GM23248 (cell line): ENCODE data around the gene WNK2. TPM values are rescaled to one million over a fixed set of nuclear protein-coding genes. Genes with fewer than 3 reads are reported as not detected.

Source experiments
- DNase-seq: peaks from one replicate; pipeline ENCODE4 v3.0.0-alpha.2; 2015
- H2AFZ ChIP-seq: fragments of 200-600 bp; sonication (generic); 2 replicates; pipeline ENCODE4 v1.6.1; 2016; ENCODE audit warnings: antibody characterized with exemption
- H3F3A ChIP-seq: fragments of 200-600 bp; sonication (generic); 2 replicates; pipeline ENCODE4 v1.6.1; 2016; ENCODE audit warnings: mild to moderate bottlenecking, antibody characterized with exemption, mixed run types; ENCODE audit not compliant: insufficient read depth
- H3K27ac ChIP-seq: fragments of 200-600 bp; sonication (generic); 2 replicates; pipeline ENCODE4 v1.5.1; 2016; ENCODE audit warnings: mild to moderate bottlenecking
- H3K27me3 ChIP-seq: fragments of 200-600 bp; sonication (generic); replicated peaks from 2 replicates; pipeline ENCODE4 v1.6.1; 2016; ENCODE audit warnings: mild to moderate bottlenecking; ENCODE audit not compliant: insufficient read depth
- H3K36me3 ChIP-seq: fragments of 200-600 bp; sonication (generic); 2 replicates; pipeline ENCODE4 v1.6.1; 2016; ENCODE audit warnings: low read depth, mild to moderate bottlenecking
- H3K4me1 ChIP-seq: fragments of 200-600 bp; sonication (generic); 2 replicates; pipeline ENCODE4 v1.6.1; 2016; ENCODE audit warnings: mild to moderate bottlenecking; ENCODE audit not compliant: insufficient read depth
- H3K4me2 ChIP-seq: fragments of 200-600 bp; sonication (generic); one replicate; pipeline ENCODE4 v1.6.1; 2016; ENCODE audit warnings: mild to moderate bottlenecking; ENCODE audit not compliant: unreplicated experiment
- H3K4me3 ChIP-seq: fragments of 200-600 bp; sonication (generic); 2 replicates; pipeline ENCODE4 v1.5.1; 2016; ENCODE audit warnings: mild to moderate bottlenecking
- H3K79me2 ChIP-seq: fragments of 200-600 bp; sonication (generic); 2 replicates; pipeline ENCODE4 v1.6.1; 2016; ENCODE audit warnings: mild to moderate bottlenecking; ENCODE audit not compliant: insufficient read depth
- H3K9ac ChIP-seq: fragments of 200-600 bp; sonication (generic); 2 replicates; pipeline ENCODE4 v1.6.1; 2016; ENCODE audit warnings: mild to moderate bottlenecking
- H3K9me2 ChIP-seq: fragments of 200-600 bp; sonication (generic); 2 replicates; pipeline ENCODE4 v1.6.1; 2016; ENCODE audit warnings: mixed run types, mild to moderate bottlenecking, moderate library complexity; ENCODE audit not compliant: insufficient read depth
- H3K9me3 ChIP-seq: fragments of 200-600 bp; sonication (generic); one replicate; pipeline ENCODE4 v1.6.1; 2017; ENCODE audit warnings: low read depth
- H4K20me1 ChIP-seq: fragments of 200-600 bp; sonication (generic); 2 replicates; pipeline ENCODE4 v1.6.0; 2016; ENCODE audit not compliant: insufficient read depth
- EZH2 ChIP-seq: fragments of 200-600 bp; sonication (generic); IDR thresholded peaks from 2 replicates; pipeline ENCODE4 v1.6.1; 2018; ENCODE audit warnings: antibody characterized with exemption, mild to moderate bottlenecking; ENCODE audit not compliant: insufficient read depth, poor library complexity, severe bottlenecking
- EZH2phosphoT487 ChIP-seq: fragments of 200-600 bp; sonication (generic); IDR thresholded peaks from 2 replicates; pipeline ENCODE4 v1.6.1; 2018; ENCODE audit warnings: antibody characterized with exemption, moderate library complexity, mild to moderate bottlenecking, low read depth; ENCODE audit not compliant: insufficient read depth
- WGBS, 2 experiments: methylation state at CpG; one replicate each; pipeline ENCODE4 v1.1.6; 2015 to 2017; ENCODE audit warnings: low lambda C conversion rate in 2 of 2, low coverage in 1 of 2; ENCODE audit errors: missing lambda C conversion rate in 2 of 2; 5-methylcytosine and 5-hydroxymethylcytosine counted together
- in situ Hi-C: fragments of 300-500 bp; cut with MboI; formaldehyde crosslinking; loops from 2 replicates; pipeline ENCODE4 v1.15.0; 2020
- polyA plus RNA-seq: library from polyadenylated mRNA; unstranded; fragments of >200 nt; fragmentation: Nextera tagmentation; extraction: Ambion mirVana; gene quantifications from 2 replicates; pipeline ENCODE4 v1.2.1, GENCODE V29; 2016
- total RNA-seq: library from RNA; depleted of rRNA; stranded (reverse); fragments of >200 nt; shearing (Covaris generic); gene quantifications from 2 replicates; pipeline ENCODE4 v1.2.3, GENCODE V29; 2014

Gene WNK2
- total and polyA plus RNA-seq, 2 experiments from 2014 or later: not detected

DNA sequence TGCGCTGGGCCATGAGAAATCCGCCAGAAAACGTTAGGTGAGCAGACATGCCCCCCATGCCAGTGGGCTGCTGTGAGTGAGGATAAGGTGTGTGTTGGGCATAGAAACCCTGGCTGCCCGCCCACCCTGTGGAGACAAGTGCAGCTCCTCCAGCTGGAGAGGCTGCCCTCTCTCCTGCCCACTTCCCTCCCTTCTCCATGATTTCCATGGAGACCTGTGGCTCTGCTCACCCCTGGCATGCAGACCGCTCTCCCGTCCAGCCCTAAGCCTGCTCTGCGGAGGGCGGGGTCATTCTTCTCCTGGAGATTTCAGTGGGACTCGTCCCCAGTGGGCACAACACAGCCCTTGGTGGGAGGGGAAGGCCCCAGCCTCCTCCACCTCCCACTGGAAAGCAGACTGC lies 134.5 kb downstream of the WNK2 start:
- H3K79me2 ChIP-seq: no peaks in the 10 kb centered on the region
- H3K9me3 ChIP-seq: no peaks in the 10 kb centered on the region
- no peaks in the 10 kb centered on the region for H3F3A ChIP-seq
- no peak overlapping the region for H3K27ac ChIP-seq
- H3K4me2 ChIP-seq: no peak overlapping the region
- 62 to 69% methylated on average over 8 to 9 of the region's 9 CpGs for WGBS, 2 experiments
- no peaks in the 10 kb centered on the region for H3K27me3 ChIP-seq
- no peaks in the 10 kb centered on the region for H3K36me3 ChIP-seq
- H4K20me1 ChIP-seq: no peaks in the 10 kb centered on the region
- H3K9me2 ChIP-seq: no peaks in the 10 kb centered on the region
- DNase-seq: no peak
- no peak overlapping the region for H2AFZ ChIP-seq
- no peak overlapping the region for H3K9ac ChIP-seq
- no peak overlapping the region for H3K4me3 ChIP-seq
- in situ Hi-C loops: no loop called here
- no peaks in the 10 kb centered on the region for H3K4me1 ChIP-seq
- no peak for TF ChIP-seq EZH2

GRCh38 chr9:93319301-93319991 lies 135.5 kb downstream of the WNK2 start:
- Histone ChIP-seq H4K20me1 (no peaks in the 10 kb centered on the region), H3K27ac (no peak overlapping the region), H3K9ac (no peak overlapping the region), H2AFZ (no peak overlapping the region), H3F3A (no peaks in the 10 kb centered on the region), H3K9me3 (no peaks in the 10 kb centered on the region), H3K4me2 (no peak overlapping the region), H3K4me1 (no peaks in the 10 kb centered on the region), H3K79me2 (no peaks in the 10 kb centered on the region), H3K27me3 (no peaks in the 10 kb centered on the region), H3K4me3 (no peak overlapping the region), H3K9me2 (no peaks in the 10 kb centered on the region), H3K36me3 (no peaks in the 10 kb centered on the region)
- WGBS, 2 experiments: 70 to 71% methylated on average over 12 to 13 of the region's 13 CpGs
- DNase-seq: no peak
- in situ Hi-C loops: no loop called here
- TF ChIP-seq EZH2: no peak
- no peak for TF ChIP-seq EZH2phosphoT487

DNA sequence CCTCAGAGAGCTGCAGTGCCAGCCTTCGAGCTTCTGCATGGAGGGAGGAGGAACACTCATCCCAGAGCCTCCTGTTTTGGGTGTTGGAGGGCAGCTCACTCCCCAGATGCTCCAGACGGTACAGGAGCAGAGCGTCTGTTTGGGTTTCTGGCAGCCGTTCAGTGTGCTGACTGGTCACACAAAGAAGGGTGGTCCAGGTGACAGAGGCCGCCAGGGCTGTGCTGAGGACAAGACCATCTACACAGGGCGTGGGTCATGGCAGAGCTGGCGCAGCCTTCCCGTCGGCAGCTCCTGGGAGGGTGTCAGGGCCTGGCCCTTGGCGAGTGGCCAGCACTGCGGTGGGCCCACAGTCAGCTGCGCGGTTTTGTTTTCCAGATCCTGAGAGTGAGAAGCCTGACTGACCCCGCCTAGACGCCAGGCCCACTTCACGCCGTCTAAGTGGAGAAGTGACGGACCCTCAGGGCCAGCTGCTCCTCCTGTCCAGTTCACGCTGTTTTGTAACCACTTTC lies 136.1 kb downstream of the WNK2 start:
- H3K27ac ChIP-seq: no peak overlapping the region
- H3K4me2 ChIP-seq: no peak overlapping the region
- H3K4me1 ChIP-seq: no peaks in the 10 kb centered on the region
- H3K27me3 ChIP-seq: no peaks in the 10 kb centered on the region
- no peaks in the 10 kb centered on the region for H3F3A ChIP-seq
- no peak overlapping the region for H3K9ac ChIP-seq
- H3K9me2 ChIP-seq: no peaks in the 10 kb centered on the region
- no peak overlapping the region for H2AFZ ChIP-seq
- H3K9me3 ChIP-seq: no peaks in the 10 kb centered on the region
- DNase-seq: no peak
- no peaks in the 10 kb centered on the region for H3K36me3 ChIP-seq
- H3K4me3 ChIP-seq: no peak overlapping the region
- no peaks in the 10 kb centered on the region for H3K79me2 ChIP-seq
- H4K20me1 ChIP-seq: no peaks in the 10 kb centered on the region
- in situ Hi-C loops: no loop called here
- WGBS, 2 experiments: 38 to 46% methylated on average over 19 of the region's 19 CpGs
- TF ChIP-seq EZH2phosphoT487 (no peak), EZH2 (no peak)

DNA sequence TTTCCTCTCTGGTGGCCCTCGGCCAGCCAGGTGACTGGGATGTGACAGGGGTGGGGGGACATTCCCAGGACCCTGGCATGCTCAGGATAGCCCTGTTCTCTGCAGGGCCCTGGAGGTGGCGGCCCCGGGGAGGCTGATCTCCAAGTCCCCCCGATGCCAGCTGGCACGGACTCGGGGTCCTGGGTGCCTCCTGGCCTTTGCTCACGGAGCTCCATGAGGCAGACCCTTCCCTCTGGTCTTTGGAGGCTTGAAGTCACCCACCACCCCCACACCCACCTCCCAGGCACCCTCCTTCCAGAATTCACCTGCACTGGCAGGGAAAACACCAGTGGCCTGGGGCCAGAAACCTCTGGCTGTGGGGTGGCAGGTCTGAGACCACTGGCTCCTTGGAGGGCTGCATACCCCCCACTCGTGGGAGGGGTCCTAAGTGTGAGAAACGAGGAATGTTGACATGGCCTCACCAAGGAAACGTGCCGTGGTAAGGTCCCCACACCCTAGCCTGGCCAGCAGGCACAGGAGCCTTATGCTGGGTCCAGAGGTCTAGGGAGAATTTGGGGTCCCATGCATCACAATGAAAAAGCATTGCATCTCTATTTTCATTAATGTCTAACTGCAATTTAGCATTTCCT lies 136.8 kb downstream of the WNK2 start:
- TF ChIP-seq EZH2phosphoT487: no peak
- no peak for TF ChIP-seq EZH2
- Histone ChIP-seq H3K4me1 (no peaks in the 10 kb centered on the region), H2AFZ (no peak overlapping the region), H3K27ac (no peak overlapping the region), H3K4me2 (no peak overlapping the region), H3K9ac (no peak overlapping the region), H3F3A (no peaks in the 10 kb centered on the region), H3K9me3 (no peaks in the 10 kb centered on the region), H3K9me2 (no peaks in the 10 kb centered on the region), H4K20me1 (no peaks in the 10 kb centered on the region), H3K27me3 (no peaks in the 10 kb centered on the region), H3K79me2 (no peaks in the 10 kb centered on the region), H3K4me3 (no peak overlapping the region), H3K36me3 (no peaks in the 10 kb centered on the region)
- 48 to 49% methylated on average over 11 of the region's 11 CpGs for WGBS, 2 experiments
- in situ Hi-C loops: no loop called here
- DNase-seq: no peak
